HG03025 (cell line): Measurements from ENCODE around the gene PARP11.

ENCODE experiments used
- ATAC-seq: cut with Tn5 transposase; IDR thresholded peaks from one replicate; pipeline ENCODE4 v1.9.1; 2021; ENCODE audit warnings: mild to moderate bottlenecking, moderate library complexity; ENCODE audit not compliant: unreplicated experiment, low FRiP score

The PARP11 gene

GRCh38 chr12:3777206-3777809, 95.9 kb downstream of the PARP11 start:
- no peak for ATAC-seq

- no peak for ATAC-seq
These were observed 97.7 kb downstream of the PARP11 start for GRCh38 chr12:3775385-3776035.

GRCh38 chr12:3772380-3772779, 100.8 kb downstream of the PARP11 start:
- ATAC-seq, result no peak

GRCh38 chr12:3771853-3772252, 101.3 kb downstream of the PARP11 start:
- no peak for ATAC-seq

- ATAC-seq, result no peak
These were observed 102.3 kb downstream of the PARP11 start for GRCh38 chr12:3770891-3771290.

- ATAC-seq, result no peak
These were observed 104.2 kb downstream of the PARP11 start for GRCh38 chr12:3768911-3769447.

GRCh38 chr12:3761116-3761735, 112.0 kb downstream of the PARP11 start:
- no peak for ATAC-seq

- ATAC-seq, result no peak
These were observed 113.3 kb downstream of the PARP11 start for GRCh38 chr12:3759878-3760277.
